Chondrocyte (in vitro differentiated cells): Measurements from ENCODE around the gene GZMA. TPM values are rescaled to one million over a fixed set of nuclear protein-coding genes. Genes with fewer than 3 reads are reported as not detected.
"Not testable (repeated sequence)": the region's sequence is repeated elsewhere in the genome, so short reads cannot be mapped to it uniquely, and the experiment has no call there.

Experiments used
- DNase-seq: peaks from one replicate; pipeline ENCODE4 v3.0.0; 2021; ENCODE audit warnings: mixed read lengths, low spot score
- H3K27ac Mint-ChIP-seq: one replicate; pipeline ENCODE4 v1.8.0; 2021; ENCODE audit warnings: mild to moderate bottlenecking, moderate library complexity, mixed read lengths; ENCODE audit not compliant: unreplicated experiment
- H3K27me3 Mint-ChIP-seq: 2 replicates; pipeline ENCODE4 v1.8.0; 2021; ENCODE audit warnings: low read depth, mixed read lengths
- H3K36me3 Mint-ChIP-seq: 2 replicates; pipeline ENCODE4 v1.8.0; 2021; ENCODE audit warnings: low read depth, mixed read lengths
- H3K4me1 Mint-ChIP-seq: 2 replicates; pipeline ENCODE4 v1.8.0; 2021; ENCODE audit warnings: low read depth, mild to moderate bottlenecking, mixed read lengths
- H3K4me3 Mint-ChIP-seq: one replicate; pipeline ENCODE4 v1.8.0; 2021; ENCODE audit warnings: mild to moderate bottlenecking, moderate library complexity, mixed read lengths; ENCODE audit not compliant: unreplicated experiment
- H3K9me3 Mint-ChIP-seq: 2 replicates; pipeline ENCODE4 v1.8.0; 2021; ENCODE audit warnings: low read depth, mixed read lengths
- CTCF ChIP-seq: fragments of 200-600 bp; sonication (generic); IDR thresholded peaks from 2 replicates; pipeline ENCODE4 v1.5.0; 2021; ENCODE audit warnings: antibody characterized with exemption, mild to moderate bottlenecking, moderate library complexity
- total RNA-seq: library from RNA; stranded (reverse); gene quantifications from 3 replicates; pipeline ENCODE4 v1.2.1, GENCODE V29; 2021

GZMA gene
- total RNA-seq, 1 donor from 2014 or later = not detected

DNA sequence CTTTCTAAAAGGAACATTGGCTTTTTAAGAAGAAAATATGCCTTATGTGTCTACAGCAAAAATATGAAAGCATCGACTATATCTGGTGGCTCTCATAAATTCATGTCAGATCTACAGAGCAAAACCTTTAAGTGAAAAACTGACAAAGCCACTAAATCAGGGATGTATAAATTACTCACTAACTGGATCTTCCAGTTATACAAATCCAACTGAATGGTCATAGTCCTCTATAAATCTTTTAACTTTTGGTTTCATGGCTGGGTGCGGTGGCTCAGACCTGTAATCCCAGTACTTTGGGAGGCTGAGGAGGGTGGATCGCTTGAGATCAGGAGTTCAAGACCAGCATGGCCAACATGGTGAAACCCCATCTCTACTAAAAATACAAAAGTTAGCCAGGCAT, 29.2 kb upstream of the GZMA start:
- Mint-ChIP-seq H3K4me3 (no peak overlapping the region), H3K4me1 (no peaks in the 10 kb centered on the region), H3K27ac (no peak overlapping the region), H3K9me3 (peaks cover 4% of the 10 kb centered on the region), H3K27me3 (peaks cover 8% of the 10 kb centered on the region), H3K36me3 (no peaks in the 10 kb centered on the region)
- TF ChIP-seq CTCF = no peak
- no peak for DNase-seq

DNA sequence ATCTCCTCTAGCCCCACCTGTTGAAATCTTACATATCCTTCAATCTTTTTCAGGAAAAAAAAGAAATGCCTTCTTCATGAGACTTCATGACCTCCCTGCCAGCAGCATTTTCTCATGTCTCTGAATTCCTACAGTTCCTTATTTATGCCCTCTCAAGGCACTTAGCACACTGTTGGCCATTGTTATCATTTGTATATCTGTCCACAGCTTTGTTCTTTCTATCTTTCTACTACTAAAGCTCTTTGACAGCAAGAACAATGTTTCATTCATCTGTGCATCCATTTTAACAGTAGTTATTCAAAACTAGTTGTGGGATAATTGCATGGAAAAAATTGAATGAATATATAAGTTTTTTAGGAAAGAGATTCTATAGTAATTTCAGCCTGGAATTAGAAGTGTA, 20.9 kb upstream of the GZMA start:
- Mint-ChIP-seq H3K27me3 (peaks cover 10% of the 10 kb centered on the region), H3K27ac (no peak overlapping the region), H3K4me3 (no peak overlapping the region), H3K36me3 (peaks cover 3% of the 10 kb centered on the region), H3K9me3 (peaks cover 36% of the 10 kb centered on the region), H3K4me1 (no peaks in the 10 kb centered on the region)
- no peak for DNase-seq
- no peak for TF ChIP-seq CTCF

DNA sequence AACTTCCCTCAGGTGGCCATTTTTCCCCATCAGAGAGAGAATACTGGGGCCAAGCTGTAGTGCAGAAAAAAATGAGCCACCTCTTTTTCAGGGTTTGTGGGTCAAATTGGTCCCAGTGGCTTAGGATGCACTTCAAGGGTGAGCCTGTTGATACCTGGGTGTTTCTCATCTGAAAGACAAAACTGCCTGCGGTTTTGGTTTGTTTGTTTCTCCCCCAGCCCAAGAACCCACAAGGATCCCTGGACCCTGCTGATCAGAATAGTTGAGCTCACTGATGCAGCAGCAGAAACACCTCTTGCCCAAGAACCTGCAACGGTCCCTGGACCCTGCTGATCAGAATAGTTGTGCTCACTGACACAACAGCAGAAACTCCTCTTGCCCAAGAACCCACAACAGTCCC, 13.1 kb upstream of the GZMA start:
- H3K36me3 Mint-ChIP-seq, H3K27ac Mint-ChIP-seq, DNase-seq, H3K4me3 Mint-ChIP-seq, H3K4me1 Mint-ChIP-seq: not testable (repeated sequence)
- Mint-ChIP-seq H3K27me3 (peaks cover 23% of the 10 kb centered on the region), H3K9me3 (peaks cover 13% of the 10 kb centered on the region)

- H3K27me3 Mint-ChIP-seq = peaks cover 27% of the 10 kb centered on the region
- not testable (repeated sequence) for H3K27ac Mint-ChIP-seq, H3K36me3 Mint-ChIP-seq, DNase-seq, H3K4me1 Mint-ChIP-seq, H3K9me3 Mint-ChIP-seq, H3K4me3 Mint-ChIP-seq
These were observed 11.4 kb upstream of the GZMA start for GRCh38 chr5:55091011-55091410.

DNA sequence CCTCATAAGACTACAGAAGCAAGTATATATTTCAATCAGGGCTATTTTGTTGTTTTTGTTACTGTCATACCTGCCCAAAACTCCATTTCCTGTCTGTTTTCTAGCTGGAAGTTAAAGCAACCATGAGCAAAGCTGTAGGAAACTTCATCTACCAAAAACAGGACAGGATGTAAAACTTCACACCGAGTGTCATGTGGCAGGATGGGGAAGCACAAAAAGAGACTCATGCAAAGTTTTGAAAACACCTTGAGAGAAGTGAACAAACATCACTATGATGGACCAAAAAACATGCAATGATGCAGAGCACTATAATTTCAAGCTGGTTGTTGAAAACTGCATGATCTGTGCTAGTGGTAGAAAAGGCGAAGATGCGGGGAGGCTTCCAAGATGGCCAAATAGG, 6.3 kb upstream of the GZMA start:
- Mint-ChIP-seq H3K4me3 (no peak overlapping the region), H3K36me3 (peaks cover 6% of the 10 kb centered on the region), H3K27me3 (peaks cover 36% of the 10 kb centered on the region), H3K27ac (no peak overlapping the region), H3K9me3 (peaks cover 20% of the 10 kb centered on the region), H3K4me1 (no peaks in the 10 kb centered on the region)
- no peak for TF ChIP-seq CTCF
- DNase-seq = no peak

DNA sequence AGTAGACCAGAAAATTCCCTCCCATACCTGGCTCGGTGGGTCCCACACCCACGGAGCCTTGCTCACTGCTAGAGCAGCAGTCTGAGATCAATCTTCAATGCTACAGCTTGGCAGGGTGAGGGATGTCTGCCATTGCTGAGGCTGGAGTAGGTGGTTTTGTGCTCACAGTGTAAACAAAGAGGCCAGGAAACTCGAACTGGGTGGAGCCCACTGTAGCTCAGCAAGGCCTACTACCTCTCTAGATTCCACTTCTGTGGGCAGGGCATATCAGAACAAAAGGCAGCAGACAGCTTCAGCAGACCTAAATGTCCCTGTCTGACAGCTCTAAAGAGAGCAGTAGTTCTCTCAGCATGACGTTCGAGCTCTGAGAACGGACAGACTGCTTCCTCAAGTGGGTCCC, 5.6 kb upstream of the GZMA start:
- DNase-seq = no peak
- no peaks in the 10 kb centered on the region for H3K4me1 Mint-ChIP-seq
- H3K27me3 Mint-ChIP-seq = peaks cover 36% of the 10 kb centered on the region
- no peak overlapping the region for H3K27ac Mint-ChIP-seq
- H3K36me3 Mint-ChIP-seq = peaks cover 6% of the 10 kb centered on the region
- H3K4me3 Mint-ChIP-seq = no peak overlapping the region
- no peak for TF ChIP-seq CTCF
- H3K9me3 Mint-ChIP-seq = peaks cover 20% of the 10 kb centered on the region

GRCh38 chr5:55101148-55101547, 1.3 kb upstream of the GZMA start:
- DNase-seq, H3K36me3 Mint-ChIP-seq, H3K4me1 Mint-ChIP-seq, H3K27ac Mint-ChIP-seq, H3K4me3 Mint-ChIP-seq: not testable (repeated sequence)
- Mint-ChIP-seq H3K9me3 (peaks cover 20% of the 10 kb centered on the region), H3K27me3 (peaks cover 25% of the 10 kb centered on the region)
